IMR-90 (cell line): ENCODE data around the gene MCTP1.

Experiments used
- BHLHE40 ChIP-seq: fragments of 150-350 bp; IDR thresholded peaks from 2 replicates; pipeline ENCODE4 v1.6.1; 2016; ENCODE audit warnings: mild to moderate bottlenecking, low read depth, low read length
- CEBPB ChIP-seq: IDR thresholded peaks from 2 replicates; pipeline ENCODE4 v1.6.1; 2012; ENCODE audit warnings: low read depth, low read length, improper control_type of control experiment
- CHD1 ChIP-seq: IDR thresholded peaks from 2 replicates; pipeline ENCODE4 v1.6.1; 2012; ENCODE audit warnings: low read depth, low read length, improper control_type of control experiment
- FOS ChIP-seq: fragments of 150-350 bp; IDR thresholded peaks from 2 replicates; pipeline ENCODE4 v1.6.1; 2016; ENCODE audit warnings: low read depth, low read length
- NFE2L2 ChIP-seq: fragments of 150-350 bp; IDR thresholded peaks from 2 replicates; pipeline ENCODE4 v1.6.1; 2016; ENCODE audit warnings: low read depth, mild to moderate bottlenecking, low read length
- POLR2A ChIP-seq: IDR thresholded peaks from 2 replicates; pipeline ENCODE4 v1.6.1; 2012; ENCODE audit warnings: mild to moderate bottlenecking, low read depth, low read length
- RFX5 ChIP-seq: IDR thresholded peaks from 2 replicates; pipeline ENCODE4 v1.8.0; 2012; ENCODE audit warnings: low read depth, mild to moderate bottlenecking, low read length, moderate library complexity
- SMC3 ChIP-seq: fragments of 150-350 bp; IDR thresholded peaks from 2 replicates; pipeline ENCODE4 v1.6.1; 2016; ENCODE audit warnings: low read depth, mild to moderate bottlenecking, antibody characterized with exemption, low read length, moderate library complexity
- TF ChIP-seq, protein P1 (sequence below): conservative IDR thresholded peaks from 2 replicates; pipeline ENCODE4 v1.5.1; 2012; ENCODE audit warnings: mild to moderate bottlenecking, low read depth, low read length, improper control_type of control experiment

DNA sequence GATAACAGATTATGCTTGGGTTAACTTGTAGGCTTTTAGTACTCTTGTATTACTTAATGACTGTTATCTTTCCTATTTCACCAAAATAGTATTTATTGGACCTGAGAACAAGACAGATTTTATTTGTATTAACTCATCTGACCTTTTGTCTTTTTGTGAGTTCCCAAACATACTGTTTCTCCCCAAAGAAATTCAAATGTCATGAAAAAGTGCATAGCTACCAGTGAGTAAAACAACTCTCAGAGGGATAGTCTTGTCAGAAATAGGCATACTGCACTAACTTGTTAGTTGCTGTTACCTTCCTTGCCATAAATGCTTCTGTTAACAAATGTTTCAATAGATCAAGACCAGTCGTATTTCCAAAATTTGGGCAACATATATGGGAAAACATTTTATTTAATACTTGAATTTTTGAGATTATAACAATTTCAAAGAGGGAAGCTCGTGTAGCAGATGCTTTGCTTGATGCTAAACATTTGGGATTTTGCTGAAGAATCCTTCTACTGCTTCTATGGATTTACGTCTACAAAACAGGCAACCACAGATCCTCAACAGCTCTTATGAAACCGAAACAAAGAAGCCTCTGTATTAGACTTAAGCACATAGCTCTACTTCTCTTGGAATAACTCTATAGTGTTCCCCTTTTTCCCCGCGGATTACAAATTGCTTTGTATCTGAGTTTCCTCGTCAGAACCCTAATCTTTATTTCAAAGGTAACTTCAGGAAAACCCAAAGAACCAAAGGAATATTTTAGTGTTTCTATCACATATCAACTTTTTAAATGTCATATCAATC lies 248.8 kb downstream of the MCTP1 start:
- TF ChIP-seq, protein P1, sequence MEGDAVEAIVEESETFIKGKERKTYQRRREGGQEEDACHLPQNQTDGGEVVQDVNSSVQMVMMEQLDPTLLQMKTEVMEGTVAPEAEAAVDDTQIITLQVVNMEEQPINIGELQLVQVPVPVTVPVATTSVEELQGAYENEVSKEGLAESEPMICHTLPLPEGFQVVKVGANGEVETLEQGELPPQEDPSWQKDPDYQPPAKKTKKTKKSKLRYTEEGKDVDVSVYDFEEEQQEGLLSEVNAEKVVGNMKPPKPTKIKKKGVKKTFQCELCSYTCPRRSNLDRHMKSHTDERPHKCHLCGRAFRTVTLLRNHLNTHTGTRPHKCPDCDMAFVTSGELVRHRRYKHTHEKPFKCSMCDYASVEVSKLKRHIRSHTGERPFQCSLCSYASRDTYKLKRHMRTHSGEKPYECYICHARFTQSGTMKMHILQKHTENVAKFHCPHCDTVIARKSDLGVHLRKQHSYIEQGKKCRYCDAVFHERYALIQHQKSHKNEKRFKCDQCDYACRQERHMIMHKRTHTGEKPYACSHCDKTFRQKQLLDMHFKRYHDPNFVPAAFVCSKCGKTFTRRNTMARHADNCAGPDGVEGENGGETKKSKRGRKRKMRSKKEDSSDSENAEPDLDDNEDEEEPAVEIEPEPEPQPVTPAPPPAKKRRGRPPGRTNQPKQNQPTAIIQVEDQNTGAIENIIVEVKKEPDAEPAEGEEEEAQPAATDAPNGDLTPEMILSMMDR = no peak
- TF ChIP-seq SMC3 (no peak), POLR2A (no peak), FOS (no peak), NFE2L2 (no peak), CEBPB (no peak), CHD1 (no peak), RFX5 (no peak), BHLHE40 (no peak)
